Measurements from ENCODE around the gene CNTN3.

Gene CNTN3

GRCh38 chr3:74631351-74632140 is 17.1 kb upstream of the CNTN3 start:
- Histone ChIP-seq H3K4me1 (ENCODE audit: insufficient read depth, low read length) (no peaks in the 10 kb centered on the region), H3K27me3 (ENCODE audit: insufficient read depth, low read length) (no peaks in the 10 kb centered on the region), H3K4me3 (ENCODE audit: low read length) (no peak overlapping the region), H3K36me3 (ENCODE audit: insufficient read depth, low read length) (no peaks in the 10 kb centered on the region), H3K9me3 (ENCODE audit: low read length) (no peaks in the 10 kb centered on the region), H2AFZ (ENCODE audit: low read depth, low read length) (no peak overlapping the region)

- no peaks in the 10 kb centered on the region for H3K27me3 ChIP-seq (ENCODE audit: insufficient read depth, low read length)
- H2AFZ ChIP-seq (ENCODE audit: low read depth, low read length): no peak overlapping the region
- no peak overlapping the region for H3K4me3 ChIP-seq (ENCODE audit: low read length)
These were observed 16.1 kb upstream of the CNTN3 start for GRCh38 chr3:74630602-74631001.

DNA sequence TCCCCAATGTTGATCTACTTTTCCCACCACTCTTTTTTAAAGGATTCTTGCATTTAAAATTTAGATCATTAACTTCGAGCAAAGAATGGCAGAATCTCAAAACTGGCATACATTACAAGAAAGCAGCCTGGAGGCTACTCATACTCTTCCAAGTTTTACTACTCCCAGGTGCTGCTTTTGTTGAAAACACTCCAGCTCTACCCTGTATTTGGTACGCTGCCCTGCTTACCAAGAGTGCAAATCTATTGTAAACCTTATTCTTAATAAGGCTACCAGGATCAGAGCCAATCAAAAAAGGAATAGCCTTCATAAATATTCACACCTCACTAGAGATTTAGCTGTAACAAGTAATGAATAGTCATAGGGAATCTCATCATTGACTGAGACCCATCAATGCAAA is 11.6 kb upstream of the CNTN3 start:
- no peaks in the 10 kb centered on the region for H3K36me3 ChIP-seq (ENCODE audit: insufficient read depth, low read length)
- H3K4me3 ChIP-seq (ENCODE audit: low read length): no peak overlapping the region
- no peaks in the 10 kb centered on the region for H3K9me3 ChIP-seq (ENCODE audit: low read length)

More at GRCh38 chr3:74630602-74631001, 16.1 kb upstream of the CNTN3 start:
- no peaks in the 10 kb centered on the region for H3K4me1 ChIP-seq (ENCODE audit: insufficient read depth, low read length)
- H3K36me3 ChIP-seq (ENCODE audit: insufficient read depth, low read length): no peaks in the 10 kb centered on the region
- H3K9me3 ChIP-seq (ENCODE audit: low read length): no peaks in the 10 kb centered on the region

GRCh38 chr3:74624301-74624700 is 9.8 kb upstream of the CNTN3 start:
- Histone ChIP-seq H3K4me3 (ENCODE audit: low read length) (no peak overlapping the region), H2AFZ (ENCODE audit: low read depth, low read length) (no peak overlapping the region), H3K27me3 (ENCODE audit: insufficient read depth, low read length) (no peaks in the 10 kb centered on the region)

More for the DNA sequence above, 11.6 kb upstream of the CNTN3 start:
- Histone ChIP-seq H2AFZ (ENCODE audit: low read depth, low read length) (no peak overlapping the region), H3K27me3 (ENCODE audit: insufficient read depth, low read length) (no peaks in the 10 kb centered on the region), H3K4me1 (ENCODE audit: insufficient read depth, low read length) (peaks cover 6% of the 10 kb centered on the region)

DNA sequence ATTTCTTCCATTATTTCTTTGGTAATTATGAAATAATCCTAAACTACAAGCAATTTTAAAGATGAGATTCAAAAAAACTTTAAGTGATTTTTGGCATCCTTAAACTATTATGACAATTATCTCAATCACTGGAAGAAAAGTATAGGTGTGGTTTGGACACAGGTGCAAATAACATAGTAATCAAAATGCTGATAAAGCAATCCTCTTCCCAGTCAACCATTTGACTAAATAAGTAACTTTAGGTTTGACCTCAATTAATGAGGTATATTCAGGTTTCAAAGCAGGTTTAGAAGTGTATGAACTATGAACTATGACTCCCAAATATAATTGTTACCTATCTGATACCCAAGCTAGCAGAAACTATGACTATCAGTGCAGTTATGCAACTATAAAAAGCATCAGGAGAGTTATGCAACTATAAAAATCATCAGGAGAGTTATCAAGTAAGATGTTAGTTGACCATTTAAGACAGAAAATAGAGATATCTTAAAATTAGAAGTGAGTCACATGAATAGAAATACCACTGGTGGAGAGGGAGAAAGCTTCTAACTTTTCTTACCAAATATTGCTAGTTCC is 8.9 kb upstream of the CNTN3 start:
- no peaks in the 10 kb centered on the region for H3K9me3 ChIP-seq (ENCODE audit: low read length)
- peaks cover 6% of the 10 kb centered on the region for H3K4me1 ChIP-seq (ENCODE audit: insufficient read depth, low read length)
- no peaks in the 10 kb centered on the region for H3K27me3 ChIP-seq (ENCODE audit: insufficient read depth, low read length)
- H3K4me3 ChIP-seq (ENCODE audit: low read length): no peak overlapping the region
- H2AFZ ChIP-seq (ENCODE audit: low read depth, low read length): no peak overlapping the region
- no peaks in the 10 kb centered on the region for H3K36me3 ChIP-seq (ENCODE audit: insufficient read depth, low read length)

More at GRCh38 chr3:74624301-74624700, 9.8 kb upstream of the CNTN3 start:
- no peaks in the 10 kb centered on the region for H3K36me3 ChIP-seq (ENCODE audit: insufficient read depth, low read length)
- no peaks in the 10 kb centered on the region for H3K9me3 ChIP-seq (ENCODE audit: low read length)
- H3K4me1 ChIP-seq (ENCODE audit: insufficient read depth, low read length): peaks cover 6% of the 10 kb centered on the region

DNA sequence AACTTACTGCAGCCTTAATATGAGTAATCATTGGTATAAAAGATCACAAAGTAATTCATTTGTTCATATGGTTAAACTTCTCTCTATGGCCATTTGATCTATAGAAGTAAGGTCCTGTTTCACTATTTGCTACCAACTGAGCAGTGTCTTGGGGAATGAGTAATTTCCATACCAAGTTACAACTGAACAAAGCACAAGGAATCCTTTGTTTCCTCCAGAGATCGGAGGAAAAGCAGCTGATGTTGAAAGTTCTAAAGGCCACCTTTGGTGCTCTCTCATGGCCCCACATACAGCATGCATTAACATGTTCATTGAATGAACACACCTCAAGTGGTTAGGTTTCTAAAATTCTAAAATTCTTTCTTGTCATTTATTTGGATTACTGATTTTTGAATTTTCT is 7.1 kb upstream of the CNTN3 start:
- Histone ChIP-seq H3K4me3 (ENCODE audit: low read length) (no peak overlapping the region), H3K36me3 (ENCODE audit: insufficient read depth, low read length) (no peaks in the 10 kb centered on the region), H2AFZ (ENCODE audit: low read depth, low read length) (no peak overlapping the region), H3K4me1 (ENCODE audit: insufficient read depth, low read length) (peaks cover 6% of the 10 kb centered on the region), H3K9me3 (ENCODE audit: low read length) (no peaks in the 10 kb centered on the region), H3K27me3 (ENCODE audit: insufficient read depth, low read length) (no peaks in the 10 kb centered on the region)

- no peaks in the 10 kb centered on the region for H3K9me3 ChIP-seq (ENCODE audit: low read length)
- no peak overlapping the region for H2AFZ ChIP-seq (ENCODE audit: low read depth, low read length)
- no peak overlapping the region for H3K4me3 ChIP-seq (ENCODE audit: low read length)
- no peaks in the 10 kb centered on the region for H3K36me3 ChIP-seq (ENCODE audit: insufficient read depth, low read length)
- peaks cover 13% of the 10 kb centered on the region for H3K4me1 ChIP-seq (ENCODE audit: insufficient read depth, low read length)
- no peaks in the 10 kb centered on the region for H3K27me3 ChIP-seq (ENCODE audit: insufficient read depth, low read length)
These were observed 3.3 kb upstream of the CNTN3 start for GRCh38 chr3:74617776-74618175.

GRCh38 chr3:74613521-74614106 is 845 bp downstream of the CNTN3 start:
- H2AFZ ChIP-seq (ENCODE audit: low read depth, low read length): peak overlapping the region; percentile 44
- no peaks in the 10 kb centered on the region for H3K27me3 ChIP-seq (ENCODE audit: insufficient read depth, low read length)
- no peaks in the 10 kb centered on the region for H3K36me3 ChIP-seq (ENCODE audit: insufficient read depth, low read length)
- peaks cover 17% of the 10 kb centered on the region for H3K4me1 ChIP-seq (ENCODE audit: insufficient read depth, low read length)
- H3K4me3 ChIP-seq (ENCODE audit: low read length): peak overlapping the region; percentile 61
- H3K9me3 ChIP-seq (ENCODE audit: low read length): no peaks in the 10 kb centered on the region

DNA sequence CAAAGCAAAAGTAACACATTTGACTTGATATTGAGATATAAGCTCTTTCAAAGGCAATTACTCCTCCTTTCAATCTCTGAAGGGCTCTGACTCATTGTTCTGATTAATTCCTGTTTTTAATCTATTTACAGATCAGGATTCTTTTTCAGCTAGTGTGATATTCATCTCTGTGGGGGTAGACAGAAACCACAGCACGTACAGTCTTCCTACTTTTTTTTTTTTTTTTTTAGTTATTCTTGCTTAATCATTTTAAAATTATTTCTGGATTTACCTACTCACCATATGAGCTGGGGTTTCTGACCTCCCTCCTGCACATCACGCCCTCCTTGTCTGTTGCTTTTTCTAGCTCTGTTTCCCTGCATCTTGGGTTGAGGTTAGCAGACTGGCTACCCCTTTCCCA is 1.4 kb downstream of the CNTN3 start:
- no peaks in the 10 kb centered on the region for H3K9me3 ChIP-seq (ENCODE audit: low read length)
- H3K27me3 ChIP-seq (ENCODE audit: insufficient read depth, low read length): no peaks in the 10 kb centered on the region
- H2AFZ ChIP-seq (ENCODE audit: low read depth, low read length): no peak overlapping the region
- no peaks in the 10 kb centered on the region for H3K36me3 ChIP-seq (ENCODE audit: insufficient read depth, low read length)
- peak overlapping the region; percentile 61 for H3K4me3 ChIP-seq (ENCODE audit: low read length)
- H3K4me1 ChIP-seq (ENCODE audit: insufficient read depth, low read length): peaks cover 17% of the 10 kb centered on the region

- Histone ChIP-seq H3K27me3 (ENCODE audit: insufficient read depth, low read length) (no peaks in the 10 kb centered on the region), H2AFZ (ENCODE audit: low read depth, low read length) (no peak overlapping the region), H3K4me3 (ENCODE audit: low read length) (no peak overlapping the region), H3K9me3 (ENCODE audit: low read length) (no peaks in the 10 kb centered on the region), H3K36me3 (ENCODE audit: insufficient read depth, low read length) (no peaks in the 10 kb centered on the region), H3K4me1 (ENCODE audit: insufficient read depth, low read length) (peaks cover 17% of the 10 kb centered on the region)
These were observed 3.3 kb downstream of the CNTN3 start for GRCh38 chr3:74611206-74611605.

GRCh38 chr3:74607803-74608202 is 6.7 kb downstream of the CNTN3 start:
- Histone ChIP-seq H3K4me3 (ENCODE audit: low read length) (no peak overlapping the region), H3K36me3 (ENCODE audit: insufficient read depth, low read length) (no peaks in the 10 kb centered on the region), H3K27me3 (ENCODE audit: insufficient read depth, low read length) (no peaks in the 10 kb centered on the region), H2AFZ (ENCODE audit: low read depth, low read length) (no peak overlapping the region), H3K9me3 (ENCODE audit: low read length) (no peaks in the 10 kb centered on the region), H3K4me1 (ENCODE audit: insufficient read depth, low read length) (peaks cover 11% of the 10 kb centered on the region)

- Histone ChIP-seq H3K4me3 (ENCODE audit: low read length) (no peak overlapping the region), H3K4me1 (ENCODE audit: insufficient read depth, low read length) (peaks cover 3% of the 10 kb centered on the region), H3K27me3 (ENCODE audit: insufficient read depth, low read length) (no peaks in the 10 kb centered on the region), H2AFZ (ENCODE audit: low read depth, low read length) (no peak overlapping the region), H3K36me3 (ENCODE audit: insufficient read depth, low read length) (no peaks in the 10 kb centered on the region), H3K9me3 (ENCODE audit: low read length) (no peaks in the 10 kb centered on the region)
These were observed 7.5 kb downstream of the CNTN3 start for GRCh38 chr3:74606996-74607395.

DNA sequence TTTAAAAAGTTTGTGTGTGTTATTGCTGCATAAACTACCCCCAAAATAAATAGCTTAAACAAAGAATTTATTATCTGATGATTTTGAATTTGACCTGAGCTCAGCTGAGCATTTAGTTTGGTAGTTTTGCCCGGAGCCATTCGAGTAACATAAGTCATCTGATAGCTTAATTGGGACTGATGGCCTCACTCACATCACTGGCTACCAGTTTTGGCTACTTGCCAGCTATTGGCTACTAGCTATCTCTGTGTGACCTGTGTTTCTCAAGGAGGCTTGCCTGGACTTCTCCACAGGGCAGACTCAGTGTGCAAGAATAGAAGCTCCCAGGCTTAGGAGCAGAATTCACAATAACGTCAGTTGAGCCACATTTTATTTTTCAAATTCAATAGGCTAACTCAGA is 9.0 kb downstream of the CNTN3 start:
- H3K4me3 ChIP-seq (ENCODE audit: low read length): no peak overlapping the region
- H2AFZ ChIP-seq (ENCODE audit: low read depth, low read length): no peak overlapping the region
- H3K4me1 ChIP-seq (ENCODE audit: insufficient read depth, low read length): no peaks in the 10 kb centered on the region
- no peaks in the 10 kb centered on the region for H3K9me3 ChIP-seq (ENCODE audit: low read length)
- no peaks in the 10 kb centered on the region for H3K36me3 ChIP-seq (ENCODE audit: insufficient read depth, low read length)
- no peaks in the 10 kb centered on the region for H3K27me3 ChIP-seq (ENCODE audit: insufficient read depth, low read length)
